RWPE1 (cell line): Measurements from ENCODE around the gene SHLD1.
A peak's percentile ranks its signal among the peaks of the same experiment; 100 is the strongest.

Experiments used
- CTCF ChIA-PET: fragments of 350-600 bp; sonication (Branson Sonifier 250); formaldehyde crosslinking; extraction: SDS; loops from one replicate; lab custom pipeline; 2021; lab: Yijun Ruan, JAX
- POLR2A ChIA-PET: fragments of 400-600 bp; formaldehyde crosslinking; extraction: SDS; loops from one replicate; lab custom pipeline; 2020; ENCODE audit warnings: antibody characterized with exemption; ENCODE audit not compliant: low non-redundant PET; lab: Yijun Ruan, JAX
- DNase-seq: peaks from one replicate; pipeline ENCODE4 v3.0.0; 2012; ENCODE audit warnings: low spot score
- H3K27ac ChIP-seq: fragments of 450-650 bp; 2 replicates; pipeline ENCODE4 v1.5.1; 2017
- CTCF ChIP-seq: fragments of 450-650 bp; conservative IDR thresholded peaks from 2 replicates; pipeline ENCODE4 v1.5.1; 2017; ENCODE audit warnings: low read depth, mild to moderate bottlenecking

The SHLD1 gene

GRCh38 chr20:5863040-5863833 is 113.0 kb downstream of the SHLD1 start:
- peak; percentile 59 for DNase-seq
- CTCF ChIA-PET = interaction anchor here (0.5 kb wide), 1 partner anchor 254 kb away, joined by 3 read pairs; no protein-coding TSS in a partner anchor
- no peak for TF ChIP-seq CTCF
- POLR2A ChIA-PET = no interaction called here
- peak overlapping the region; percentile 73 for H3K27ac ChIP-seq

- ChIA-PET POLR2A (no interaction called here), CTCF (no interaction called here)
- no peak for TF ChIP-seq CTCF
- no peak for DNase-seq
- H3K27ac ChIP-seq = peak overlapping the region; percentile 20; the same call in 1 of the 2 replicates
Measured at GRCh38 chr20:5864428-5864827, 114.2 kb downstream of the SHLD1 start.

GRCh38 chr20:5864873-5865587 is 114.8 kb downstream of the SHLD1 start:
- DNase-seq = peak; percentile 52
- ChIA-PET POLR2A (no interaction called here), CTCF (no interaction called here)
- no peak for TF ChIP-seq CTCF
- H3K27ac ChIP-seq = no peak overlapping the region

GRCh38 chr20:5865604-5866003 is 115.4 kb downstream of the SHLD1 start:
- DNase-seq = peak; percentile 28
- CTCF ChIA-PET = no interaction called here
- H3K27ac ChIP-seq = no peak overlapping the region
- no peak for TF ChIP-seq CTCF
- POLR2A ChIA-PET = no interaction called here

- no peak for TF ChIP-seq CTCF
- no peak for DNase-seq
- H3K27ac ChIP-seq = no peak overlapping the region
- ChIA-PET POLR2A (no interaction called here), CTCF (no interaction called here)
Measured at GRCh38 chr20:5870568-5870981, 120.4 kb downstream of the SHLD1 start.

GRCh38 chr20:5871459-5872410 is 121.5 kb downstream of the SHLD1 start:
- ChIA-PET POLR2A (no interaction called here), CTCF (interaction anchor here (1.0 kb wide), 1 partner anchor 343 kb away, joined by 3 read pairs; no protein-coding TSS in a partner anchor)
- no peak overlapping the region for H3K27ac ChIP-seq
- no peak for TF ChIP-seq CTCF
- DNase-seq = no peak
